GM12801 (cell line): ENCODE results near the gene GDF10.

Source experiments
- CTCF ChIP-seq: IDR thresholded peaks from one replicate; pipeline ENCODE4 v1.5.1; 2011; ENCODE audit warnings: control low read depth; ENCODE audit not compliant: insufficient read length; ENCODE audit errors: extremely low read depth

The GDF10 gene

GRCh38 chr10:47283848-47284247 is 16.1 kb upstream of the GDF10 start:
- no peak for TF ChIP-seq CTCF

GRCh38 chr10:47285381-47286115 is 14.4 kb upstream of the GDF10 start:
- no peak for TF ChIP-seq CTCF

GRCh38 chr10:47286116-47286505 is 13.9 kb upstream of the GDF10 start:
- no peak for TF ChIP-seq CTCF

- TF ChIP-seq CTCF: no peak
Measured at GRCh38 chr10:47286591-47287315, 13.2 kb upstream of the GDF10 start.

- no peak for TF ChIP-seq CTCF
Measured at GRCh38 chr10:47287365-47287802, 12.6 kb upstream of the GDF10 start.

GRCh38 chr10:47287805-47288204 is 12.2 kb upstream of the GDF10 start:
- no peak for TF ChIP-seq CTCF

- no peak for TF ChIP-seq CTCF
Measured at GRCh38 chr10:47288236-47288635, 11.8 kb upstream of the GDF10 start.
